HS-27A (cell line): ENCODE measurements around the gene DCAF17.
"Not testable (repeated sequence)": the region's sequence is repeated elsewhere in the genome, so short reads cannot be mapped to it uniquely, and the experiment has no call there.

Experiments
- DNase-seq: peaks from one replicate; pipeline ENCODE4 v3.0.0-alpha.2; 2012; ENCODE audit warnings: low read depth, missing footprints

The DCAF17 gene

DNA sequence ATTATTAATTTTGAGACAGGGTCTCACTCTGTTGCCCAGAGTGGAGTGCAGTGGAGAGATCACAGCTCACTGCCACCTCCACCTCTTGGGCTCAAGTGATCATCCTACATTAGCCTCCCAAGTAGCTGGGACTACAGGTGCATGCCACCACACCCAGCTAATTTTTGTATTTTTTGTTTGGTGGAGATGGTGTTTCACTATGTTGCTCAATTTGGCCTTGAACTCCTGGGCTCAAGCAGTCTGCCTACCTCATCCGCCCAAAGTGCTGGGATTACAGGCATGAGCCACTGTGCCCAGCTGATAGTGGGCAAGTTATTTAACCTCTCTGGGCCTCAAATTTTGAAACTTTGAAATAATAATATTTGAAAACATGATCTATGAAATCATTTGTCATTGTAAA lies 26.5 kb downstream of the DCAF17 start:
- no peak for DNase-seq

DNA sequence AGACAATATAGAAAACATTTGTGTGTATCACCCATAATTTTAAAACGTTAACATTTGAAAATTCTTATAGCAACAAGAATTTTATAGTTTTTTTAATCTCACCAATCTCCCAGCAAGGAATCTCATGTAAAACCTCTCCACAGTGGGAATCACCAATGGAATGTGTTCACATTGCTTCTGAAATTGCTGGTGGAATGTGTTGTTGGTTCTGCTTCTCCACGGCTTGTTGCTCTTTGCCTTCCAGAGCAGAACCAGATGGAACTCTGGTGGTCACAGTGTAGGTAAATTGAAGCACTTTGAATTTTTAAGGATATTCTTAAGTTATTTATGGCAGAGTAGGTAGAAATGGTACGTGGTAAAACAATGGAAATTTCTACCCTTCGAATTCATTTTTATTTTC lies 35.1 kb downstream of the DCAF17 start:
- no peak for DNase-seq

DNA sequence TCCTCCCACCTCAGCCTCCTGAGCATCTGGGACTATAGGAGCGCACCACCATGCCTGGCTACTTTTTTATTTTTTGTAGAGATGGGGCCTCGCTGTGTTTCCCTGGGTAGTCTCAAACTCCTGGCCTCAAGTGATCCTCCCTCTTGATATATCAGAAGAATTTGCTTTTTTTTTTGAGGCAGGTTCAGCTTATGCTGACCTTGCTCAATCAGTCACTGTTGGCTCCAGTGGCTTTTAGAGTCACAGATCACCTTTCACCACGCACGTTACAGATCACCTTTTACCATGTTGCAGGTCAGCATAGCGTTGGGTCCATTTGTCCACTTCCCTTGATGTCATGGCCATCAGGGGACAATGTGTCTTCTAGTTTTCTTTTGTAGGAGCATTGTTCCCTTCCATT lies 36.1 kb downstream of the DCAF17 start:
- no peak for DNase-seq

DNA sequence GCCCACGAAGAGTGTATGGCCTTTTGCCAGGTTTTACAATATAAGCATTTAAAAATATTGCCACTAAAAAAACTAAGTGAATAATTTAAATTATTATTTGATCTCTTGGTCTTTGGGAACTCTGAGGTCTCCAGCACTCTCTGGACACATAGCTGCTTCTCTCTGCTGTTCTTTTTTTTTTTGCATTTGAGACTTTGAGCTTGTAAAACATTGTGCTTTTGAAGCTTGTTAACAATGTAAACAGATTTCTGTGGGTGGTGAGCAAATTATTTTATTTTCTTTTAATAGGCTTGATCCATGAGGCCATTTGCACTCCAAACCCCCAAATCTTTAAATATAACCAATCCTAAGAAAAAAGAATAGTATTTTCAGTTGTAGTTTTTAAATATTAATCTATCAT lies 42.0 kb downstream of the DCAF17 start:
- no peak for DNase-seq

DNA sequence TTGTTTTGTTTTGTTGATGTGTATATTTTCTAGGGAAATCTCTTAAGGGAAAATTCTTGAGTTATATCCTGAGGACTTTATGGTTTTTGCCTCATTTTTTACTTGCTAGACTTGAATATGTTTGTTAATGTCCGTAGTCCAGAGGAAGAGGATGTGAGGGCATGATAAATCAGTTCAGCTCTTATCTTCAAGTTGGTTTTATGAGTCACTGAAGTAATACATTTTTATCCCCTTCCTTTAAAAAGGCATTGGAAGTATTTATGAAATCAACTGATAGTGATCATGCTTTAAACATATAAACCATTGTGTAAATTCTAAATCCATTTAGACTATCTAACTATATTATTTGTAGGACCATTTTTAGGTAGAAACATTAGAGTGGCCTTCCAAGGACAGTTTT lies 44.3 kb downstream of the DCAF17 start:
- DNase-seq = no peak

DNA sequence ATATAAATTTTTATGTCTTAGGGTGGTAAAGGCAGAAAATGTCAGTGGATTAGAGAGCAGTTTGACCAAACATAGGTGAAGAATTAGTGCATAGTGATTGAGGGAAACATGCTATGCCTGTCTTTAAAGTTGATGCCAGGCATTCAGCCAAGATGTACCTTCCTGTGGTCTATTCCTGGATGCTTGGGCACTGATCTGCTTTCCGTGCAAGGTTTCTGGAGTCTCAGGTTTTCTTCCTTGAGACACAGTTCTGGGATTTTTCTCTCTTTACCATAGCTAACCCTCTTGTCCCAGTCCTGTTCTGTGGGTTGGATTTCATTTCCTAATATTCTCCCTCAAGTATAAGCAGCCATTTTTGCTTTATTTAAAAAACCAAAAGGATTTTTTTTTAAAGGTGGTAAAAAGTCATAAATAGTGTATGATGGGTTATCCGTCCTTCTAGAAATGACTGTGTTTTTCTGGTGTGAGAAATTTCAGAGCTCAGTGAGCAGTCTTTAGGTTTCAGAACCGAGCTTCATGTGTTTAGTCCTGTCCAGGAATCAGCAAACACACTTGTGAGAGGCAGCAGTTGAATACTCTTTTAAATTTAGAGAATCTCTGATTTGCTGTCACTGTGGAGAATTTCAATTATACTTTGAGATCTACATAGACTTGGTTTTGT lies 45.3 kb downstream of the DCAF17 start:
- no peak for DNase-seq

DNA sequence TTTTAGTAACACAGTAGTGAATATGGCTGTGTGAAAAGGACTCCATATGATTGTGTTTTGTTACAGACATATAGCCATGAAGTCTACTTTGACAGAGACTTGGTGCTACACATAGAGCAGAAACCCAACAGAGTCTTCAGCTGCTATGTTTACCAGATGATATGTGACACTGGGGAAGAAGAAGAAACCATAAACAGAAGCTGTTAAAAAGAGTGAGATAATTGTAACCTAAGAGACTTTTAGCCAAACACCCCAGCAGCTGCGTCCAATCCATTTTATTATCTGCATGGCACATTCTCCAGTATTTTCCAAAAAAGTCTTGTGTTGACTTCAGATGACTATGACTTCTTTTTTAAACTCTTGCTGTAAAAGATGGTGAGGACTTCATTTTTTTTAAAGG lies 46.9 kb downstream of the DCAF17 start:
- DNase-seq = no peak

DNA sequence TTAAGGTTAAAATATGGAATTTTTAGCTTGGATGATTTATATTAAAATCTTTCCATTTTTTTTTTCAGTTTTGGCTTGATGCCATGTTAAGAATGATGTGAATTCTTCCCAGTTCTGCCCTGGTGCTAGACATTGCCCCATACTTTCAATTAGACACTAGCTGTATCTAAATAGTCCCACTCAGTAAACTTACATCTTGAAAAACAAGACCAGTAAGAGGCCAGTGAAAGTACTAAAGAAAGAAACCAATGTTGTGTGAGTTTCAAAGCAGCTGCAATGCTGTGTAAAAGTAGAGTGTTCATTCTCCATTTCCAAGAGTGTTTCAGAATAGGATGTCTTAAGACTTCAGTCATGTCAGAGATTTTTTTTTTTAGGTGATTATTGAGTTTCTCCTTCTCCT lies 48.3 kb downstream of the DCAF17 start:
- DNase-seq = no peak

DNA sequence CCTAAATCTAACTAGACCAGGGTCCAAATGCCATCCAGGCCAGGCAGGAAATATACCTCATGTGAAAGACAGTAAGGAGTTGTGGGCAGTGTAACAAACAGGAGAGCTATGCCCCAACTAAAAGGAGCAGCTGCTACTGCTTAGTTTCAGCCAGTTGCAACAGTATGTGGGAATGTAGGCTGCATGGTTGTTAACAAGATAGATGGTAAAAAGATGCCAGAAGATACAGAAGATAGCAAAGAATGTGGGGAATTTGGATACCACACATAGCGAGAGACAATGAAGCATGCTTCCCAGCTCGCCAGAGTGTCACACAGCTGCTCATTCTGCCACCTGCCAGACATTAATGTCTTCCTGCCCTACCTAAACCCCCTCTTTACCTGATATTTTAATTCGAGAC lies 48.9 kb downstream of the DCAF17 start:
- DNase-seq = no peak

DNA sequence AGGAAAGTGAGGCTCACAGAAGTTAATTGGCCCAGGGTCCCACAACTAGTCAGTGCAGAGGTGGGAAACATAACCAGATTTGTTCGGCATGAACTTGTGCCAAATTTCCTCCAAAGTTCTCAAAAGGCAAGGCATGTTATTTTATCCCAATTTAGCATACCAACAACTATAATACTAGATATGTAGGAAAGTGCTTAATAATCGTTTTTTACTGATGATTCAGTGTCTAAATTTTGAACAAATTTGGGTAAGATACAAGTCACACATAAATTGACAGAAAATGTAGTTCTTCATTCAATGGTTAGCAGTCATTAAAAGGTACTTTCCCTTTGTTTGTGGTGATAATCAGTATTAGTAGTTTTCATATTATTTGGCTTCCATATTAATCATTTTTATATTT lies 49.8 kb downstream of the DCAF17 start:
- no peak for DNase-seq

DNA sequence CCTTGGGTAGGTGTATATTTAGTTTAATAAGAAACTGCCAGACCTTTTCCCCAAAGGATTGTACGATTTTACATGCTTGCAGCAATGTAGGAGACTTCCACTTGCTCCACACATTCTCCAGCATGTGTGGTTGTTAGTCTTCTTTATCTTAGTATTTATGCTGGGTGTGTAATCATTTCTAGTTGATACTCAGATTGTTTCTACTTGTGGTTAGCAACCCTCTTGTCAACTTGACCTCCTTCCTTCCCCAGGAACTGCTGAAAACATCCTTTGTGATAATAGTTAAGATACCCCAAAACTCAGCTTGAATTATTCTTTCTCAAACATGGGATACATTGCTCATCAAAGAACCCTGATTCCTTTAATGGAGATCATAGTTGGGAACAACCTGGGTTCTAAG lies 51.1 kb downstream of the DCAF17 start:
- no peak for DNase-seq

DNA sequence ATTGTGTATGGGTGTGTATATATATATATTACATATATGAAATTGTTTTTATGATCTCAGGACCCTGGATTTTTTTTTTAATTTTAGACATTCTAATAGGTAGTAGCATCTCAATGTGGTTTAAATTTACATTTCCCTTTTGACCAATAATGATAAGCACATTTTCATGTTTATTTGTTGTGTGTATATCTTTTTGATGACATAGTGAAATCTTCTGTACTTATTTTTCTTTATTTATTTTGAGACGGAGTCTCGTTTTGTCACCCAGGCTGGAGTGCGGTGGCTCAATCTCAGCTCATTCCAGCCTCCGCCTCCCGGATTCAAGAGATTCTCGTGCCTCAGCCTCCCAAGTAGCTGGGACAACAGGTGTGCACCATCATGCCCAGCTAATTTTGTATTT lies 53.2 kb downstream of the DCAF17 start:
- DNase-seq = no peak

DNA sequence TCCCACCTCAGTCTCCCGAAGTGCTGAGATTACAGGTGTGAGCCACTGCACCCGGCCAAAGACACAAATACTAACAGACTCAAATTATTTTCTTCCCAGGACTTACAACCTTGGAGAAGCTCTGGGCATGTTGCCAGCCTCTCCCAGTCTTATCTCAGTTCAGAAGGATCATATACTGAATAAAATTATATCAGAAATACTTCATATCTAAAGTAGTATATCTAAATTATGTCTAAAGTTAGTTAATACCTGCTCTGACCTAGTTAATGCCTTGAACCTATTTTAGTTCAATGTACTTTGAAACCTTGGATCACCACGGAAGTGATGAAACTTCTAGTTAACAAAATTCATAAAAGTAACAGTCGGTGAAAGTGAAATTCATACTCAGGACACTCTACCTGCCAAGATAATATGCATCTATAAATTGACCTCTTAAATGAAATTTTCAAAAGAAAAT lies 53.8 kb downstream of the DCAF17 start:
- DNase-seq = no peak

DNA sequence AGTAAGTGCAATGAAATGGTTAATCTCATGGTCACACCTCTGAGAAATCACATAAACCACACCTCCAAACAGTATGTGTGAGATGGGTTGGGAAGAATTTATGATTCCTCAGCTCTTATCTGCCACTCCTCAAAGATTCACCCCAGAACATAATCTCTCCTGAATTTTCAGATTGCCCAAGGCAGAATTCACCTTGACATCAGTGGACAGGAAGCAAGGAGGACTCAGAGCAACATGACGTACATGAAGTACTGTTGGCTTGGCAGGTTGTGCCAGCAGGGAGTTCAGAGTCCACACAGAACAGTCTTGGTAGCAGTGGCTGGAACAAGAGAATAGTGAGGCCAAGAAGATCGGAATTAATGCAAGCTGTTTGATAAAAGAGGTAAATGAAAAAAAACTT lies 56.6 kb downstream of the DCAF17 start:
- no peak for DNase-seq

DNA sequence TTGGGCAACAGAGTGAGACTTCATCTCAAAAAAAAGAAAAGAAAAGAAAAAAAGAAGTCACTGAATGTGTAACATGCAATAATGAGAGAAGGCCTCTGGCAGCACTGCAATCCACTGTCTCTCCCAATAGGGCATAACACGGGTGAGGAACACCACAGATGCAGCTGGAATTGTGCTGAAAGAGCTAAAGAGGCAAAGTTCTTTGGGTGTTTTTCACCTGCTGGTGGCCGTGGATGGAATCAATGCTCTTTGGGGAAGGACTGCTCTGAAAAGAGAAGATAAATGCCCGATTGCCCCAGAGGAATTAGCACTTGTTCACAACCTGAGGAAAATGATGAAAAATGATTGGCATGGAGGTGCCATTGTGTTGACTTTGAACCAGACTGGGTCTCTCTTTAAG lies 57.3 kb downstream of the DCAF17 start:
- DNase-seq = no peak

DNA sequence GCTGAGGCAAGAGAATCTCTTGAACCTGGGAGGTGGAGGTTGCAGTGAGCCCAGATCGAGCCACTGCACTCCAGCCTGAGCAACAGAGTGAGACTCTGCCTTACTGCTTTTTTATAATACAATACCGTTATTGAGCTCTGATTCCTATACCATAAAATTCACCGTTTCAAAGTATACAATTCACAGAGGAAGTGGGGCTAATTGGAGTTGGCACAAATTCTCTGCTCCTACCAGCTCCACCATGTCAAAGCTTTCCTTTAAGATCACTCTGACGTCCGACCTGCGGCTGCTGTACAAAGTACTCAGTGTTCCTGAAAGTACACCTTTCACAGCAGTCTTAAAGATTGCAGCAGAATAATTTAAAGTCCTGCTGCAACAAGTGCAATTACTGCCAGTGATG lies 58.6 kb downstream of the DCAF17 start:
- no peak for DNase-seq

DNA sequence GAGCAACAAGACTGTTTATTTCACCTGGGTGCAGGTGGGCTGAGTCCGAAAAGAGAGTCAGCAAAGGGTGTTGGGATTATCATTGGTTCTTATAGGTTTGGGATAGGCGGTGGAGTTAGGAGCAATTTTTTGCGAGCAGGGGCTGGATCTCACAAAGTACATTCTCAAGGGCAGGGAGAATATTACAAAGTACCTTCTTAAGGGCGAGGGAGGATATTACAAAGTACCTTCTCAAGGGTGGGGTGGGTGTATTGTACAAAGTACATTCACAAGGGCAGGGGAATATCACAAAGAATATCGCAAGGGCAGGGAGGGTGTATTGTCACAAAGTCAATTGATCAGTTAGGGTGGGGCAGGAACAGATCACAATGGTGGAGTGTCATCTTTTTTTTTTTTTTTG lies 63.6 kb downstream of the DCAF17 start:
- not testable (repeated sequence) for DNase-seq

DNA sequence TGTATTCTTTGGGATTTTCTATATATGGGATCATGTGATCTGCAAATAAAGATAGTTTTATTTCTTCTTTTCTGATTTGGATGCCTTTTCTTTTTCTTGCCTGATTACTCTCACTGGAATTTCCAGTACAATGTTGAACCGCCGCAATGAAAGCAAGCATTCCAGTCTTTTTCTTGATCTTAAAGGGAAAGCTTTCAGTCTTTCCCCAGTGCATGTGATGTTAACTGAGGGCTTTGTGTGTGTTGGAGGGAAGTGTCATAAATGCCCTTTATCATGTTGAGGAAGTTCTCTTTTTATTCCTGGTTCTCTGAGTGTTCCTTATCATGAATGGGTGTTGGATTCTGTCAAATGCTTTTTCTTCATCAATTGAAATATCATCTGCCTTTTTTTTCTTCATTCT lies 71.3 kb downstream of the DCAF17 start:
- DNase-seq = no peak

DNA sequence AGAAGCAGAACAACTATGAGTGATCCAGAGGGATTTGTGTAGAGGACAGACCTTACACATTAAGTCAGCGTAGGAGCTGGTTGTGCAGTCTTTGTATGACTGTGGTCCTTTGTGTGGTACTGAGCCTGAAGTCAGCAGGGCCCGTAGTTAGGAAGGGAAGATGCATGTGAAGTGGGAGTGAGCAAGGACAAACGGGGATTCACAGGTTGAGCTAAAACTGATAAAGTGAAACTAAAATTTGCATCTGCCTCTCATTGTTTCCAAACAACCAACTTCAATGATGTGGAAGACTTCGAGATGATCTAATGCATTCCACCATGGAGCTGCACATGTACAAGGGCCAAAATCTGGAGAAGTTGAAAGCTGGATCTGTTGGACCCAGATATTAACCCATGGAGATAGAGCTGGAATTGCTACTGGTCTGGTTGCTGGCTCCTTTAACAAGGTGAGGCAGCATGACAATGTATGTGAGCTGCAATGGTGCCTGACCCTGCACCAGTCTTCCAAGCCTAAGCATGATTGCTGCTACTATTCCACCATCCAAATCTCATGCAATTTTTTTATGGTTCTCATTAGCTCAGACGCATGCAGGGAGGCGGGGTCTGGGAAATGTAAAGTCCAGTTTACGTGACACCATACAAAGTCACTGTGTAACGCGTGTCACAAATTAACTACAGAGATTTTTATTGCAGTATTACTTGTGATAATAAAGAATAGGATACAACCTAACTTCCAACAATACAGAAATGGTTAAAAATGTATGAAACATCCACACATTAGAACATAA lies 76.1 kb downstream of the DCAF17 start:
- no peak for DNase-seq

DNA sequence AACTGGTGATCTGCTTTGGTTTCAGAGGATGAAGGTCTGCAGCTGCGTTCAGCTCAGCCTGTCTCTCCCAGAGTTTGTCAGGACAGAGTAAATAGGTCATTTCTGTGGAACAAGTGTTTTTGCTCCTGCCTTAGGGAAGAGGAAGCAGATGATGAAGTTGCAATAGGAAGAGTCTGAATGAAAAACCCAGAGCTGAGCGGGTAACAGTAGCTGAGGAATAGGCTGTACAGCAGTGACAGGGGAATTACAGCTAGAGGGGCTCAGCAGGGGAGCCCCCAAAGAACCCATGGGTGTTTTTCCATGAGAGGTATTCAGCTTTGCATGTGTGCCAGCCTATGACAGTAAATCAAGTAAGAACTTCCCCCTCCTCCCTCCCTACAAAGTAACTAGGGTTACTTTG lies 78.0 kb downstream of the DCAF17 start:
- no peak for DNase-seq

DNA sequence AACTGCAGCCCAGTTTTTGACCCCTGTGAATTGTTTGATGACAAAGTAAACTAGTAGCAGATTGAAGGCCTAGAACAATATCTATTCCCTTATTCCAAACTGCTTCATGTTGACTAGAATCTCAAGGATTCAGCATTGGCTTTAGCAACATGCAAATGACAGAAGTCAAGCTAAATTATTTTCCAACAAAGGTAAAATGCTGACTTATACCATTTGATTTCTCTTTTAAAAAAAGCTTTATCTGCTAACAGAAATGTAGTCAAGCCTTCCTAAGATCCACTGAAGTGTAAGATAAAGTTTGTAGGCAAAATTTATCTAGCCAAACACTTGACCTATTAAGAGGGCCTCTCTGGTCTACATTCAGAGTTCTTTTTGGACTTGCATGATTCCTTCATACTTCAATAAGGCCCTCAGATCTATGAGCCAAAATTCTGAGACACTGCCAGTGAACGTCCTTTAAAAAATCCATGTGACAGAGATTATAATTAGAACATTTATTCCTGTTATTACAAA lies 78.7 kb downstream of the DCAF17 start:
- DNase-seq = no peak

DNA sequence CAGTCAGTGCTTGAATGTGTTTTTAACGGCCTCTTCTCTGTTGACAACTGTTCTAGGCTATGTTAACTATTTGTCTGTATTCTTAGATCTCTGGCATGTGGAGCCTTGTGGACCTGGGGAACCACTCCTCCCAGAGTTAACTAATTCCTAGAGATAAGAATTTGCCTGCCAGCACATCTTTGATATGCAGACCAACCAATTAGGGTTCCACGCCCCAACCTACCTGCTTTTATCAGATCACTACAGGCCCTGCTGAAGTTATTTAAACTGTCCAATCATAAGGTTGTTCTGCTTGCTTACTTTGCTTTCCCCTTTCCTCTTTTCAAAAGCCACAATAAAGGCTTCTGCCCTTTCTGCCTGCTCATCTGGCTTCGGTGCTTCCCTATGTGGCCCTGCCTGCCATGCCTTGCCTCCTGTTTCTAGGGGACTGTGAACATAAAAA lies 79.7 kb downstream of the DCAF17 start:
- no peak for DNase-seq

DNA sequence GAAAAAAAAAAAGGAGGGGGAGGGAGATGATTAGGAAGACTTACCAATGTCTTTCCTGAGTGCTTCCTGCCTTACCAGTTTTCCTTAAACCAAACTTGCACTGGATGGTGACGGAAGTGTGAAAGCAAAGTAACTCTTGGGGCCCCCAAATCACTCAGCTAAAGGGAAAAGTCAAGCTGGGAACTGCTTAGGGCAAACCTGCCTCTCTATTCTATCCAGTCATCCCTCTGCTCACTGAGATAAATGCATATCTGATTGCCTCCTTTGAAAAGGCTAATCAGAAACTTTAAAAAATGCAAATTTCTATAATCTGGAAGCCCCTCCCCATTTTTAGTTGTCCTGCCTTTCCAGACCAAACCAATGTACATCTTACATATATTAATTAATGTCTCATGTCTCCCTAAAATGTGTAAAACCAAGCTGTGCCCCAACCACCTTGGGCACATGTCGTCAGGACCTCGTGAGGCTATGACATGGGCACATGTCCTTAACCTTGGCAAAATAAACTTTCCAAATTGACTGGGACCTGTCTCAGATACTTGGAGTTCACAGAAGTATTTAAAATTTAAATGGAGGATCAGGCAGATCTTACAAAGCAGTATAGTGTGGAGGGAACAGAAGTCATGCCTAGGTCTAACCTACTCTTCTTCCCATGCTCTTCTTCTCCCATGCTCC lies 81.0 kb downstream of the DCAF17 start:
- no peak for DNase-seq
